HuH-7 (cell line): ENCODE data around the gene C1QTNF12.

Experiments used
- DNase-seq: peaks from one replicate; pipeline ENCODE4 v3.0.0; 2011; ENCODE audit warnings: low spot score

The C1QTNF12 gene

GRCh38 chr1:1213345-1214265, 32.9 kb downstream of the C1QTNF12 start, which contains the start of gene TNFRSF4:
Gene TNFRSF4 (minus strand): TSS chr1:1214153. CDS start chr1:1214127, 26 bp downstream.
- no peak for DNase-seq

- DNase-seq: no peak
Measured at GRCh38 chr1:1212780-1213344, 33.7 kb downstream of the C1QTNF12 start.

- no peak for DNase-seq
Measured at GRCh38 chr1:1211541-1212441, 34.7 kb downstream of the C1QTNF12 start.

GRCh38 chr1:1210726-1211540, 35.6 kb downstream of the C1QTNF12 start:
- no peak for DNase-seq

- DNase-seq: no peak
Measured at GRCh38 chr1:1208713-1209433, 37.6 kb downstream of the C1QTNF12 start.

GRCh38 chr1:1207571-1207892, 39.0 kb downstream of the C1QTNF12 start:
- DNase-seq: no peak

GRCh38 chr1:1206966-1207531, 39.5 kb downstream of the C1QTNF12 start:
- no peak for DNase-seq

- DNase-seq: no peak
Measured at GRCh38 chr1:1206376-1206965, 40.1 kb downstream of the C1QTNF12 start, which contains the start of gene TNFRSF18. Gene TNFRSF18 (minus strand): TSS chr1:1206592. CDS start chr1:1206571, 21 bp downstream.

GRCh38 chr1:1205769-1206375, 40.6 kb downstream of the C1QTNF12 start:
- DNase-seq: no peak

GRCh38 chr1:1204998-1205768, 41.3 kb downstream of the C1QTNF12 start:
- DNase-seq: no peak

- no peak for DNase-seq
Measured at GRCh38 chr1:1204425-1204920, 42.0 kb downstream of the C1QTNF12 start.

- DNase-seq: no peak
Measured at GRCh38 chr1:1203561-1204424, 42.7 kb downstream of the C1QTNF12 start.

GRCh38 chr1:1202831-1203560, 43.5 kb downstream of the C1QTNF12 start:
- DNase-seq: no peak

- DNase-seq: peak; percentile 74
Measured at GRCh38 chr1:1200876-1201810, 45.4 kb downstream of the C1QTNF12 start.

- no peak for DNase-seq
Measured at GRCh38 chr1:1199961-1200875, 46.3 kb downstream of the C1QTNF12 start.
